ENCODE results near the gene GALNT12. TPM values are rescaled to one million over a fixed set of nuclear protein-coding genes. Genes with fewer than 3 reads are reported as not detected.

The GALNT12 gene
- total and polyA plus RNA-seq, 3 experiments from 2014 or later = 4.7 to 5.2 (median 4.9) TPM

GRCh38 chr9:98884849-98885248, 77.4 kb downstream of the GALNT12 start:
- no peaks in the 10 kb centered on the region for H3K4me1 Mint-ChIP-seq
- DNase-seq = no peak
- no peaks in the 10 kb centered on the region for H3K27me3 ChIP-seq (ENCODE audit: insufficient read depth, low read length, poor library complexity, severe bottlenecking)
- peaks cover 19 to 68% of the 10 kb centered on the region in 2 donors for H3K27me3 Mint-ChIP-seq
- no peak overlapping the region for H3K4me3 Mint-ChIP-seq
- no peaks in the 10 kb centered on the region for H3K36me3 Mint-ChIP-seq
- ChIA-PET CTCF (no interaction called here), POLR2A (no interaction called here)
- no peaks in the 10 kb centered on the region for H3K9me3 Mint-ChIP-seq
- H3K4me1 ChIP-seq (ENCODE audit: insufficient read depth, low read length) = no peaks in the 10 kb centered on the region
- no peak overlapping the region for H3K27ac ChIP-seq (ENCODE audit: low read depth, low read length)
- H3K36me3 ChIP-seq (ENCODE audit: insufficient read depth, low read length) = no peaks in the 10 kb centered on the region
- peak overlapping the region in 1 of 8 donors; percentile 18 for H3K27ac Mint-ChIP-seq
- H3K9me3 ChIP-seq (ENCODE audit: low read length) = no peaks in the 10 kb centered on the region
- no peak overlapping the region for H3K4me3 ChIP-seq (ENCODE audit: low read length)

- Histone ChIP-seq H3K4me1 (ENCODE audit: insufficient read depth, low read length) (no peaks in the 10 kb centered on the region), H3K4me3 (ENCODE audit: low read length) (no peak overlapping the region), H3K27ac (ENCODE audit: low read depth, low read length) (no peak overlapping the region), H3K36me3 (ENCODE audit: insufficient read depth, low read length) (no peaks in the 10 kb centered on the region), H3K27me3 (ENCODE audit: insufficient read depth, low read length, poor library complexity, severe bottlenecking) (no peaks in the 10 kb centered on the region), H3K9me3 (ENCODE audit: low read length) (no peaks in the 10 kb centered on the region)
- Mint-ChIP-seq H3K4me1 (no peaks in the 10 kb centered on the region), H3K27ac (no peak overlapping the region), H3K4me3 (no peak overlapping the region), H3K9me3 (no peaks in the 10 kb centered on the region), H3K36me3 (no peaks in the 10 kb centered on the region), H3K27me3 (peaks cover 19 to 68% of the 10 kb centered on the region in 2 donors)
- ChIA-PET POLR2A (no interaction called here), CTCF (no interaction called here)
- DNase-seq = no peak
Measured at GRCh38 chr9:98885575-98886295, 78.3 kb downstream of the GALNT12 start.

- Mint-ChIP-seq H3K27ac (no peak overlapping the region), H3K27me3 (peaks cover 20 to 64% of the 10 kb centered on the region in 2 donors), H3K9me3 (no peaks in the 10 kb centered on the region), H3K36me3 (no peaks in the 10 kb centered on the region), H3K4me1 (no peaks in the 10 kb centered on the region), H3K4me3 (no peak overlapping the region)
- Histone ChIP-seq H3K9me3 (ENCODE audit: low read length) (no peaks in the 10 kb centered on the region), H3K27ac (ENCODE audit: low read depth, low read length) (no peak overlapping the region), H3K4me3 (ENCODE audit: low read length) (no peak overlapping the region), H3K4me1 (ENCODE audit: insufficient read depth, low read length) (no peaks in the 10 kb centered on the region), H3K27me3 (ENCODE audit: insufficient read depth, low read length, poor library complexity, severe bottlenecking) (no peaks in the 10 kb centered on the region), H3K36me3 (ENCODE audit: insufficient read depth, low read length) (no peaks in the 10 kb centered on the region)
- ChIA-PET CTCF (interaction anchor here (0.5 kb wide), 1 partner anchor 1675 kb away, joined by 3 read pairs; no protein-coding TSS in a partner anchor), POLR2A (no interaction called here)
- no peak for DNase-seq
Measured at GRCh38 chr9:98886691-98887229, 79.3 kb downstream of the GALNT12 start.

GRCh38 chr9:98887918-98888510, 80.5 kb downstream of the GALNT12 start:
- Mint-ChIP-seq H3K27ac (no peak overlapping the region), H3K4me1 (no peaks in the 10 kb centered on the region), H3K36me3 (no peaks in the 10 kb centered on the region), H3K9me3 (no peaks in the 10 kb centered on the region), H3K27me3 (peaks cover 19 to 55% of the 10 kb centered on the region in 2 donors), H3K4me3 (no peak overlapping the region)
- Histone ChIP-seq H3K9me3 (ENCODE audit: low read length) (no peaks in the 10 kb centered on the region), H3K4me3 (ENCODE audit: low read length) (no peak overlapping the region), H3K27ac (ENCODE audit: low read depth, low read length) (no peak overlapping the region), H3K4me1 (ENCODE audit: insufficient read depth, low read length) (no peaks in the 10 kb centered on the region), H3K36me3 (ENCODE audit: insufficient read depth, low read length) (no peaks in the 10 kb centered on the region), H3K27me3 (ENCODE audit: insufficient read depth, low read length, poor library complexity, severe bottlenecking) (no peaks in the 10 kb centered on the region)
- ChIA-PET CTCF (no interaction called here), POLR2A (no interaction called here)
- DNase-seq = no peak

- POLR2A ChIA-PET = no interaction called here
- H3K27me3 Mint-ChIP-seq = peaks cover 20 to 49% of the 10 kb centered on the region in 2 donors
- no peak overlapping the region for H3K4me3 ChIP-seq (ENCODE audit: low read length)
- no peak overlapping the region for H3K4me3 Mint-ChIP-seq
- no peaks in the 10 kb centered on the region for H3K36me3 Mint-ChIP-seq
- no peak overlapping the region for H3K27ac ChIP-seq (ENCODE audit: low read depth, low read length)
- no peaks in the 10 kb centered on the region for H3K4me1 ChIP-seq (ENCODE audit: insufficient read depth, low read length)
- no peaks in the 10 kb centered on the region for H3K36me3 ChIP-seq (ENCODE audit: insufficient read depth, low read length)
- no peaks in the 10 kb centered on the region for H3K9me3 Mint-ChIP-seq
- CTCF ChIA-PET = no interaction called here
- H3K9me3 ChIP-seq (ENCODE audit: low read length) = no peaks in the 10 kb centered on the region
- no peaks in the 10 kb centered on the region for H3K27me3 ChIP-seq (ENCODE audit: insufficient read depth, low read length, poor library complexity, severe bottlenecking)
- no peak overlapping the region for H3K27ac Mint-ChIP-seq
- no peaks in the 10 kb centered on the region for H3K4me1 Mint-ChIP-seq
- no peak for DNase-seq
Measured at GRCh38 chr9:98888801-98889421, 81.4 kb downstream of the GALNT12 start.

- Histone ChIP-seq H3K9me3 (ENCODE audit: low read length) (no peaks in the 10 kb centered on the region), H3K4me1 (ENCODE audit: insufficient read depth, low read length) (no peaks in the 10 kb centered on the region), H3K4me3 (ENCODE audit: low read length) (no peak overlapping the region), H3K36me3 (ENCODE audit: insufficient read depth, low read length) (no peaks in the 10 kb centered on the region), H3K27me3 (ENCODE audit: insufficient read depth, low read length, poor library complexity, severe bottlenecking) (no peaks in the 10 kb centered on the region), H3K27ac (ENCODE audit: low read depth, low read length) (no peak overlapping the region)
- Mint-ChIP-seq H3K36me3 (no peaks in the 10 kb centered on the region), H3K27me3 (peaks cover 23 to 48% of the 10 kb centered on the region in 2 donors), H3K9me3 (no peaks in the 10 kb centered on the region), H3K4me1 (no peaks in the 10 kb centered on the region), H3K27ac (no peak overlapping the region), H3K4me3 (no peak overlapping the region)
- CTCF ChIA-PET = no interaction called here
- DNase-seq = no peak
- POLR2A ChIA-PET = no interaction called here
Measured at GRCh38 chr9:98890256-98890655, 82.8 kb downstream of the GALNT12 start.

GRCh38 chr9:98892288-98892687, 84.8 kb downstream of the GALNT12 start:
- Histone ChIP-seq H3K27me3 (ENCODE audit: insufficient read depth, low read length, poor library complexity, severe bottlenecking) (no peaks in the 10 kb centered on the region), H3K9me3 (ENCODE audit: low read length) (no peaks in the 10 kb centered on the region), H3K4me1 (ENCODE audit: insufficient read depth, low read length) (no peaks in the 10 kb centered on the region), H3K36me3 (ENCODE audit: insufficient read depth, low read length) (no peaks in the 10 kb centered on the region), H3K4me3 (ENCODE audit: low read length) (no peak overlapping the region), H3K27ac (ENCODE audit: low read depth, low read length) (no peak overlapping the region)
- CTCF ChIA-PET = no interaction called here
- Mint-ChIP-seq H3K36me3 (no peaks in the 10 kb centered on the region), H3K4me1 (no peaks in the 10 kb centered on the region), H3K9me3 (peaks cover 0 to 6% (median 3%) of the 10 kb centered on the region in 5 donors), H3K27ac (peak overlapping the region in 1 of 8 donors; percentile 11), H3K27me3 (peaks cover 25 to 53% of the 10 kb centered on the region in 2 donors), H3K4me3 (no peak overlapping the region)
- DNase-seq = no peak
- POLR2A ChIA-PET = no interaction called here

GRCh38 chr9:98892690-98893089, 85.2 kb downstream of the GALNT12 start:
- ChIA-PET CTCF (no interaction called here), POLR2A (no interaction called here)
- Histone ChIP-seq H3K36me3 (ENCODE audit: insufficient read depth, low read length) (no peaks in the 10 kb centered on the region), H3K4me3 (ENCODE audit: low read length) (no peak overlapping the region), H3K4me1 (ENCODE audit: insufficient read depth, low read length) (no peaks in the 10 kb centered on the region), H3K27me3 (ENCODE audit: insufficient read depth, low read length, poor library complexity, severe bottlenecking) (no peaks in the 10 kb centered on the region), H3K9me3 (ENCODE audit: low read length) (no peaks in the 10 kb centered on the region), H3K27ac (ENCODE audit: low read depth, low read length) (no peak overlapping the region)
- Mint-ChIP-seq H3K27me3 (peaks cover 22 to 50% of the 10 kb centered on the region in 2 donors), H3K27ac (no peak overlapping the region), H3K4me1 (no peaks in the 10 kb centered on the region), H3K4me3 (no peak overlapping the region), H3K9me3 (peaks cover 0 to 6% (median 3%) of the 10 kb centered on the region in 5 donors), H3K36me3 (no peaks in the 10 kb centered on the region)
- no peak for DNase-seq

All from CD8-positive, alpha-beta memory T cell (primary cell).